NCI-H524 treated with DMSO at 0.1 percent for 48 hours (cell line): ENCODE results near the gene ACR.
"Not testable (repeated sequence)": the region's sequence is repeated elsewhere in the genome, so short reads cannot be mapped to it uniquely, and the experiment has no call there.

ENCODE experiments used
- DNase-seq: peaks from one replicate; lab custom pipeline; 2025; lab: John Stamatoyannopoulos, UW

The ACR gene

DNA sequence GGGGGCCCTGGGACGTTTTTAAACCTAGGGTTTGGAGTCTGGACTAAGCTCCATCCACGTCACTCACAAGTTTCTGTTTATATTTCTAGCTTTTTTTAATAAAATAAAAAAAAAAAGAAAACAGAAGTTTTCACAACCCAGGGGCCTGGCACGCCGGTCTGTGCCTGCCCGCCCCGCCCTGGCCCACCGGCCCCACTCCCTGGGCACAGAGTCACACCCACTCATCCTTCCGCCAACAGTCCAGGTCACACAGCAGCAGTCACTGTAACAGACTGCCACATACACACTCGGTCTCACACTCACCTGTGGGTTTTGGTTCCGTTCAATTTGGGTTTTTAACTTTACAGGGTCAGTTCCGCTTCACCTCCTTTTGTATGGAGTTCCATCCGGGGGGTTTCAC lies 5.3 kb upstream of the ACR start:
- DNase-seq: no peak

GRCh38 chr22:50733521-50734342 lies 4.3 kb upstream of the ACR start:
- no peak for DNase-seq

- no peak for DNase-seq
Observed at GRCh38 chr22:50734343-50734771, 3.6 kb upstream of the ACR start.

- no peak for DNase-seq
Observed at GRCh38 chr22:50734986-50735738, 2.8 kb upstream of the ACR start.

GRCh38 chr22:50735739-50736030 lies 2.3 kb upstream of the ACR start:
- no peak for DNase-seq

GRCh38 chr22:50738649-50739227 lies 734 bp downstream of the ACR start:
- no peak for DNase-seq

DNA sequence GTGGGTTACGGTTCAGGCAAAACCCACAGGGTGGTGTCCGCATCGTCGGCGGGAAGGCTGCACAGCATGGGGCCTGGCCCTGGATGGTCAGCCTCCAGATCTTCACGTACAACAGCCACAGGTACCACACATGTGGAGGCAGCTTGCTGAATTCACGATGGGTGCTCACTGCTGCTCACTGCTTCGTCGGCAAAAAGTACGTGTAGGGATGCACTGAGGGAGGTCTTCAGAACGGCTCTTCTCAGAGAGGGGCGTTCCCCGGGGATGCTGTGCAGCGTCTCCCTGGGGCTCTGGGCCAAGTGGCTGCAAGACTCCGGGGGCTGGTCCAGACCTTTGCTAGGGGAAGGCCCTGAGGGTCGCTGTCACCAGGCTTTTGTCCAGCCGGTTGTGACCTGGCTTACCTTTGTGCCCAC lies 1.3 kb downstream of the ACR start:
- no peak for DNase-seq

DNA sequence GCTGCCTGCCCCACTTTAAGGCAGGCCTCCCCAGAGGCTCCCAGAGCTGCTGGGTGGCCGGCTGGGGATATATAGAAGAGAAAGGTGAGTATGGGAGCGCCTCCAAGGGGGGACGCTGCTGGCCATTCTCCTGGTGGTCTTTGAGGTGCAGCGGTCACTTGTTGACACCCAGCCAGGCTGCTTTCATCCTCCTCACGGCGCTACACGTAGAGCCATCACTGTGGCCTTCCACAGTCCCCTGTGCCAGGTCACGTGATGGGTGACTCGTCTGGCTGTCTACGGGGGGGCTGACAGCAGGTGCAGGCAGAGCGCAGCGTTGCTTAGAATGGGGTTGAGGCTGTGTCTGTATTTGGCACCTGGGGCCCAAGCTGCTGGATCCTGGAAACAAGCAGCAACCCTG lies 1.9 kb downstream of the ACR start:
- no peak for DNase-seq

GRCh38 chr22:50740714-50741113 lies 2.7 kb downstream of the ACR start:
- not testable (repeated sequence) for DNase-seq

- DNase-seq: not testable (repeated sequence)
Observed at GRCh38 chr22:50744424-50744823, 6.4 kb downstream of the ACR start.

DNA sequence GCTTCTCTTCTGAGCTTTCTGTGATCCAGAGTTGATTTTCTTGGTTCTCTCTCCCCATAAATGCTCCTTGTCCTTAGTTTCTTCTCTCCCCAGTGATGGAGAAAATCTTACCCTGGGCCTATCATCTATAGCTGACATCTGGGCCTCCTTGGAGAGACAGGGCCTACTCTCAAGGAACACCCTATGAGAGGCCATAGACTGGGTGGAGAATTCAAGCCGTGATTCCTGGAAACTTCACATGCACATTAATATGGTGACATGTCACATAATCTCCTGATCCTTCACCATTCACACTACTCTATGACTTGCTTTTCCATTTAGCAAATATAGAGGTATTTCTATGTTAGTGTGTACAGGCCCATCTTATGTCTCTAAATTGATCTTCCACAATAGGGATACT lies 9.5 kb downstream of the ACR start:
- DNase-seq: not testable (repeated sequence)

GRCh38 chr22:50748630-50749029 lies 10.6 kb downstream of the ACR start:
- DNase-seq: not testable (repeated sequence)

GRCh38 chr22:50749302-50750074 lies 11.5 kb downstream of the ACR start:
- DNase-seq: not testable (repeated sequence)

DNA sequence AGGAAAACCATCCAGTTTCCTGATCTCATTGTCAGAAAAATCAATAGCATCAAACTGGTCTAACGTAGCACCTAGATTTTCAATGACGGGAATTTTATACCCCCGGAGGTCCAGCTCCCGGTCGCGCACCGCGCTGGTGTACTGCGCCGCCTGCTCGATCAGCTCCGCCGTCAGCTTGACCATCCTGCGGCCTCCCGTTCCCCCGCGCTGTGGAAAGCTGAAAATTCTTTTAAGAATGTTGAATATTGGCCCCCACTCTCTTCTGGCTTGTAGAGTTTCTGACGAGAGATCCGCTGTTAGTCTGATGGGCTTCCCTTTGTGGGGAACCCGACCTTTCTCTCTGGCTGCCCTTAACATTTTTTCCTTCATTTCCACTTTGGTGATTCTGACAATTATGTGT lies 17.2 kb downstream of the ACR start:
- not testable (repeated sequence) for DNase-seq

- DNase-seq: not testable (repeated sequence)
Observed at GRCh38 chr22:50756406-50756805, 18.4 kb downstream of the ACR start.

- not testable (repeated sequence) for DNase-seq
Observed at GRCh38 chr22:50756949-50757491, 19.0 kb downstream of the ACR start.

GRCh38 chr22:50759597-50760341 lies 21.8 kb downstream of the ACR start:
- not testable (repeated sequence) for DNase-seq

DNA sequence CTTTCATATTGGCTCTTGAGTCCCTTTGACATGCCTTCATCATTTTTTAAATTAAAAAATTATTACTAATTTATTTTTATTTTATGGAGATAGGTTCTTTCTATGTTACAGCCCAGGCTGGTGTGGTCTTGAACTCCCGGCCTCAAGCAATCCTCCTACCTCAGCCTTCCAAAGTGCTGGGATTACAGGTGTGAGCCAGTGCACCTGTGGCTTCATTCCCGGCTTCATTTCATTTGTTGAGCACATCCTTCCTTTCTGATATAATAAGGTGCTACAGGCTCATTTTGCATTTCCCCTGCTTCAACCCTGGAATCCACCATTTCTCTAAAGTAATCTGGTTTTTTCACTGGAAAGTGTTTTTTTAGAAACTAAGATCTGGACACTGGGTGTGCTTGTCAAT lies 23.8 kb downstream of the ACR start:
- DNase-seq: not testable (repeated sequence)

DNA sequence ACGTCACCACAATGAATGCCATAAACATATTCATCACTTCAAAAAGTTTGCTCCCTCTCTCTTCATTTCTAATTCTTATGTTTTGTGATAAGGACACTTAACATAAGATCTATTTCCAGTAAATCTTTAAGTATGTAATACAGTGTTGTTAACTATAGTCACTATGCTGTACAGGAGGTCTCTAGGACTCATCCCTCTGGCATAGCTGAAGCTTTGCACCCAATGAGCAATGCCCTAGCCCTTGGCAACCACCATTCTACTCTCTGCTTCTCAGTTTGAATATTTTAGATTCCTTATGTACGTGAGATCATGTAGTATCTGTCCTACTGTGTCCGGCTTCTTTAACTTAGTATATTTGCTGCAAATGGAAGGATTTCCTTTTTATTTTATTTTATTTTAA lies 26.3 kb downstream of the ACR start:
- not testable (repeated sequence) for DNase-seq

GRCh38 chr22:50775132-50775531 lies 37.1 kb downstream of the ACR start:
- DNase-seq: peak; percentile 1

- DNase-seq: not testable (repeated sequence)
Observed at GRCh38 chr22:50777631-50778030, 39.6 kb downstream of the ACR start.
